ENCODE data around the gene RHOBTB3.

DNA sequence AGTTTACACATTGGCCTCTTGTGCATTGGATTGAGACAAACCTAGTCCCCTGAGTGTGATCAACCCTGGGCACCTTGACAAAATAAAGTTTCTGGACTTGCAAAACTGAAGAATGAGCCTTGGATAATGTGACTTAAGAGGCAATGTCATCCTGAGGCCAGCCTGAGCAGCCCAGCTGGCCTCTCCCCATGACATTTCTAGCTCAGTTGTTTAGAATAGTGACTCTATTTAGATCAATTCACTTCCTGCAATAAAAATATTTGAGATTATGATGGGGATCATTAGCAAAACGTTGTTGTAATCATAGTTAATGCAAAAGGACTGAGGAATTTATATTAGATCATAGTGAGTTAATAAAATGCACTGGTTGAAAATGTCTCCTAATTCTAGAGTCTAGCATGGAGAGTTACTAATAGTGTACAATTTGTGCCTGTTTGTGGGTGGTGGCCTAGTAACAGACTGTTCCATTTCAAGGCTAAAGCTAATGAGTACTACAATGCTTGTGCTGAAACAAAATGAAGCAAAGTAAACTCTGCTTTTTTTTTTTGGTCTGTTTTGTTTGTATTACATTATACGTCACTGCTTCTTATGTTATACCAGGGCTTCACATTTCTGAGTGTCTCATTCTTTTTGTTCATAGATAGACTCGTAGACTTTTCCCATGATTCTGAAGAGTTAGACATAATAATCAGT, 10.9 kb upstream of the RHOBTB3 start:
- TF ChIP-seq, protein P1, sequence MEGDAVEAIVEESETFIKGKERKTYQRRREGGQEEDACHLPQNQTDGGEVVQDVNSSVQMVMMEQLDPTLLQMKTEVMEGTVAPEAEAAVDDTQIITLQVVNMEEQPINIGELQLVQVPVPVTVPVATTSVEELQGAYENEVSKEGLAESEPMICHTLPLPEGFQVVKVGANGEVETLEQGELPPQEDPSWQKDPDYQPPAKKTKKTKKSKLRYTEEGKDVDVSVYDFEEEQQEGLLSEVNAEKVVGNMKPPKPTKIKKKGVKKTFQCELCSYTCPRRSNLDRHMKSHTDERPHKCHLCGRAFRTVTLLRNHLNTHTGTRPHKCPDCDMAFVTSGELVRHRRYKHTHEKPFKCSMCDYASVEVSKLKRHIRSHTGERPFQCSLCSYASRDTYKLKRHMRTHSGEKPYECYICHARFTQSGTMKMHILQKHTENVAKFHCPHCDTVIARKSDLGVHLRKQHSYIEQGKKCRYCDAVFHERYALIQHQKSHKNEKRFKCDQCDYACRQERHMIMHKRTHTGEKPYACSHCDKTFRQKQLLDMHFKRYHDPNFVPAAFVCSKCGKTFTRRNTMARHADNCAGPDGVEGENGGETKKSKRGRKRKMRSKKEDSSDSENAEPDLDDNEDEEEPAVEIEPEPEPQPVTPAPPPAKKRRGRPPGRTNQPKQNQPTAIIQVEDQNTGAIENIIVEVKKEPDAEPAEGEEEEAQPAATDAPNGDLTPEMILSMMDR (IDR thresholded peaks at IDR 0.05), result no peak
- TF ChIP-seq POLR2A (IDR thresholded peaks at IDR 0.05) (no peak), POLR2AphosphoS5 (IDR thresholded peaks at IDR 0.05) (no peak)

Data from suprapubic skin (tissue), 4 donors.